GM12878 (cell line): ENCODE data around the gene MMP15. TPM values are rescaled to one million over a fixed set of nuclear protein-coding genes. Genes with fewer than 3 reads are reported as not detected.

ENCODE experiments used
- ATAC-seq: fragments of 200-7000 bp; cut with Tn5 transposase; 3 replicates; pipeline ENCODE4 v1.9.1; 2020; ENCODE audit warnings: mild to moderate bottlenecking, moderate library complexity
- BruUV-seq: library from RNA; stranded (reverse); fragments of 400-500 nt; replicated peaks from 2 replicates; lab custom pipeline; 2021; lab: Mats Ljungman, UMichigan
- CTCF ChIA-PET: fragments of 300-600 bp; sonication (Branson Sonifier 250); formaldehyde crosslinking; extraction: SDS; loops from one replicate; lab custom pipeline; 2021; ENCODE audit warnings: inconsistent platforms; lab: Yijun Ruan, JAX
- POLR2A ChIA-PET: fragments of 350-600 bp; formaldehyde crosslinking; extraction: SDS; loops from one replicate; lab custom pipeline; 2021; ENCODE audit warnings: inconsistent platforms; lab: Charles Lee
- RAD21 ChIA-PET: fragments of 300-600 bp; sonication (Branson Sonifier 250); formaldehyde crosslinking; loops from one replicate; lab custom pipeline; 2023; ENCODE audit warnings: antibody characterized with exemption; ENCODE audit not compliant: unreplicated experiment; lab: Charles Lee
- SMC1A ChIA-PET: fragments of 300-600 bp; sonication (Branson Sonifier 250); formaldehyde crosslinking; loops from one replicate; lab custom pipeline; 2023; ENCODE audit not compliant: unreplicated experiment, uncharacterized antibody; lab: Charles Lee
- DNase-seq: peaks from one replicate; pipeline ENCODE4 v3.0.0-alpha.2; 2011; ENCODE audit warnings: low read depth, low spot score
- FAIRE-seq: peaks from 3 replicates; lab custom pipeline; 2011; peaks lifted over from hg19 to GRCh38; lab: Jason Lieb, UNC
- H2AFZ ChIP-seq: 2 replicates; pipeline ENCODE4 v1.6.0; 2011; ENCODE audit warnings: low read depth, low read length, control low read depth; ENCODE audit not compliant: control insufficient read depth
- H3K27ac ChIP-seq: 2 replicates; pipeline ENCODE4 v1.5.1; 2011; ENCODE audit warnings: control low read depth; ENCODE audit not compliant: control insufficient read depth, insufficient read depth
- H3K27me3 ChIP-seq, 2 experiments: replicated peaks in 1 of 2; 2 replicates each; pipeline versions ENCODE4 v1.6.0 to v1.6.1; 2011; ENCODE audit warnings: low read length in 1 of 2; ENCODE audit not compliant: control insufficient read depth in 2 of 2, insufficient read depth in 2 of 2
- H3K36me3 ChIP-seq, 2 experiments: 2 replicates each; pipeline ENCODE4 v1.5.1; 2011; ENCODE audit warnings: low read length in 1 of 2; ENCODE audit not compliant: control insufficient read depth in 2 of 2, insufficient read depth in 2 of 2
- H3K4me1 ChIP-seq: 2 replicates; pipeline ENCODE4 v1.6.1; 2011; ENCODE audit warnings: mild to moderate bottlenecking, low read length, moderate library complexity, mixed read lengths; ENCODE audit not compliant: control insufficient read depth, insufficient read depth
- H3K4me2 ChIP-seq: 2 replicates; pipeline ENCODE4 v1.6.0; 2011; ENCODE audit warnings: control low read depth; ENCODE audit not compliant: control insufficient read depth, insufficient read depth
- H3K4me3 ChIP-seq: fragments of 200-600 bp; sonication (generic); 2 replicates; pipeline ENCODE4 v1.5.1; 2016
- H3K79me2 ChIP-seq: 2 replicates; pipeline ENCODE4 v1.6.0; 2011; ENCODE audit warnings: low read length; ENCODE audit not compliant: control insufficient read depth, insufficient read depth
- H3K9ac ChIP-seq: 2 replicates; pipeline ENCODE4 v1.8.0; 2011; ENCODE audit warnings: low read length, control low read depth, mixed read lengths; ENCODE audit not compliant: control insufficient read depth, insufficient read depth
- H3K9me3 ChIP-seq: replicated peaks from 3 replicates; pipeline ENCODE4 v1.5.1; 2011; ENCODE audit warnings: mild to moderate bottlenecking, low read length; ENCODE audit not compliant: control insufficient read depth, insufficient read depth
- H4K20me1 ChIP-seq: 2 replicates; pipeline ENCODE4 v1.6.0; 2011; ENCODE audit not compliant: control insufficient read depth, insufficient read depth
- CBX3 ChIP-seq: fragments of 200-600 bp; sonication (generic); IDR thresholded peaks from 2 replicates; pipeline ENCODE4 v1.6.1; 2016; ENCODE audit warnings: low read depth, borderline replicate concordance
- CHD1 ChIP-seq: IDR thresholded peaks from 2 replicates; pipeline ENCODE4 v1.6.1; 2012; ENCODE audit warnings: low read depth, low read length, improper control_type of control experiment
- ESRRA ChIP-seq: IDR thresholded peaks from 2 replicates; pipeline ENCODE4 v1.6.1; 2012; ENCODE audit warnings: mild to moderate bottlenecking, low read length, improper control_type of control experiment
- FOXM1 ChIP-seq: IDR thresholded peaks from 2 replicates; pipeline ENCODE4 v1.6.1; 2012; ENCODE audit warnings: low read depth, mild to moderate bottlenecking, inconsistent platforms, low read length, moderate library complexity
- LARP7 ChIP-seq: fragments of 450-650 bp; IDR thresholded peaks from 2 replicates; pipeline ENCODE4 v1.6.1; 2017; ENCODE audit warnings: mild to moderate bottlenecking
- NFYA ChIP-seq: IDR thresholded peaks from 2 replicates; pipeline ENCODE4 v1.6.1; 2011; ENCODE audit warnings: low read depth, mild to moderate bottlenecking, low read length, improper control_type of control experiment, borderline replicate concordance
- RFX5 ChIP-seq: IDR thresholded peaks from 2 replicates; pipeline ENCODE4 v1.6.1; 2011; ENCODE audit warnings: low read depth, low read length, improper control_type of control experiment
- SMAD1 ChIP-seq: fragments of 450-650 bp; IDR thresholded peaks from 2 replicates; pipeline ENCODE4 v1.6.1; 2018; ENCODE audit warnings: mild to moderate bottlenecking, low read depth; ENCODE audit not compliant: partially characterized antibody
- SMAD5 ChIP-seq: IDR thresholded peaks from 2 replicates; pipeline ENCODE4 v1.6.1; 2016; ENCODE audit warnings: antibody characterized with exemption, low read depth
- SREBF2 ChIP-seq: IDR thresholded peaks from 2 replicates; pipeline ENCODE4 v1.6.1; 2012; ENCODE audit warnings: mild to moderate bottlenecking, low read length
- WRNIP1 ChIP-seq: IDR thresholded peaks from 2 replicates; pipeline ENCODE4 v1.6.1; 2011; ENCODE audit warnings: low read depth, low read length, improper control_type of control experiment, borderline replicate concordance
- ZBED1 ChIP-seq: IDR thresholded peaks from 2 replicates; pipeline ENCODE4 v1.6.1; 2016; ENCODE audit warnings: borderline replicate concordance
- ZNF24 ChIP-seq: fragments of 450-650 bp; IDR thresholded peaks from 2 replicates; pipeline ENCODE4 v1.6.1; 2017; ENCODE audit warnings: antibody characterized with exemption, mild to moderate bottlenecking
- ZNF622 ChIP-seq: fragments of 450-650 bp; IDR thresholded peaks from 2 replicates; pipeline ENCODE4 v1.6.1; 2017; ENCODE audit warnings: mild to moderate bottlenecking, inconsistent platforms
- ZNF687 ChIP-seq: fragments of 450-650 bp; IDR thresholded peaks from 2 replicates; pipeline ENCODE4 v1.6.1; 2017; ENCODE audit warnings: mild to moderate bottlenecking, moderate library complexity
- WGBS: methylation state at CpG from one replicate; pipeline ENCODE4 v1.1.6; 2016; ENCODE audit warnings: low lambda C conversion rate; ENCODE audit not compliant: insufficient replicate concordance, insufficient coverage; ENCODE audit errors: missing lambda C conversion rate; 5-methylcytosine and 5-hydroxymethylcytosine counted together
- in situ Hi-C: fragments of 300-500 bp; cut with MboI; formaldehyde crosslinking; loops from 9 replicates; pipeline ENCODE4 v1.14.3; 2018; ENCODE audit warnings: mixed read lengths
- intact Hi-C: fragments of 100-400 bp; cut with micrococcal nuclease; formaldehyde crosslinking; loops from one replicate; pipeline ENCODE4 v1.14.2; 2022; ENCODE audit not compliant: unreplicated experiment
- polyA plus RNA-seq, 11 experiments: library from polyadenylated mRNA; depleted of rRNA in 4 of 11; unstranded in 6 of 11; stranded (reverse) in 5 of 11; fragments of >200 nt; fragmentation: Nextera tagmentation in 4 of 11; fragmentation: Illumina TruSeq in 1 of 11; extraction: Ambion mirVana in 4 of 11; extraction: Trizol in 1 of 11; gene quantifications; 1 replicate in 1 of 11; 2 replicates in 10 of 11; pipeline versions ENCODE4 v1.2.1 to v1.2.3, GENCODE V29; 2011 to 2016; ENCODE audit warnings: inconsistent platforms in 2 of 11, missing spikeins in 2 of 11, low read depth in 1 of 11
- total RNA-seq, 4 experiments: library from RNA; depleted of rRNA in 3 of 4; stranded (reverse); fragments of >200 nt in 3 of 4; fragmentation: Illumina TruSeq in 1 of 4; extraction: Trizol in 1 of 4; gene quantifications; 2 replicates each; pipeline versions ENCODE4 v1.2.1 to v1.2.3, GENCODE V29; 2013 to 2021

MMP15 gene
- total and polyA plus RNA-seq, 10 of the 15 experiments (the other 5 are each of a cell fraction or from before 2014, with no cell fraction given), result 0.08 to 0.56 (median 0.10) TPM; not detected in 7

- 7% methylated on average over 30 of the region's 38 CpGs for WGBS
- Histone ChIP-seq H3K9ac (no peak overlapping the region), H3K27ac (no peak overlapping the region), H3K27me3 (peaks cover 11 to 13% of the 10 kb centered on the region in 2 experiments), H2AFZ (no peak overlapping the region), H3K36me3 (no peaks in the 10 kb centered on the region), H3K4me1 (no peaks in the 10 kb centered on the region; the same call in 1 of the 2 replicates), H3K4me3 (no peak overlapping the region; the same call in 1 of the 2 replicates), H4K20me1 (no peaks in the 10 kb centered on the region), H3K4me2 (peak overlapping the region; percentile 85), H3K79me2 (no peaks in the 10 kb centered on the region), H3K9me3 (no peaks in the 10 kb centered on the region)
- TF ChIP-seq SMAD1, result no peak
- no peak for TF ChIP-seq FOXM1
- no peak for TF ChIP-seq CHD1
- TF ChIP-seq ZNF687, result no peak
- no peak for TF ChIP-seq ESRRA
- no peak for TF ChIP-seq SMAD5
- no peak for TF ChIP-seq RFX5
- TF ChIP-seq ZNF24, result no peak
- no peak for TF ChIP-seq NFYA
- TF ChIP-seq WRNIP1, result no peak
- no peak for TF ChIP-seq ZNF622
- no peak for TF ChIP-seq LARP7
- TF ChIP-seq CBX3, result no peak
- TF ChIP-seq ZBED1, result no peak
- TF ChIP-seq SREBF2, result no peak
- in situ Hi-C loops (no loop called here), intact Hi-C loops (loop anchor here (10.0 kb wide), 1 partner anchor 168 kb away; the partner anchor contains the start of gene CSNK2A2)
- ChIA-PET POLR2A (no interaction called here), RAD21 (interaction anchor here (1.3 to 3.8 kb wide), 3 partner anchors 95 to 97 kb away, joined by 3 to 27 read pairs (median 5); no protein-coding TSS in a partner anchor), CTCF (interaction anchor here (1.4 to 2.9 kb wide), 3 partner anchors 71 to 95 kb away, joined by 4 to 13 read pairs (median 7); no protein-coding TSS in a partner anchor), SMC1A (interaction anchor here (0.8 to 1.1 kb wide), 2 partner anchors 95 to 99 kb away, joined by 3 to 4 read pairs; no protein-coding TSS in a partner anchor)
- DNase-seq (no peak), FAIRE-seq (no peak), ATAC-seq (no peak)
- BruUV-seq, result no TSS peak
These were observed 1.2 kb downstream of the MMP15 start for GRCh38 chr16:58026705-58027160.
